PC-3 (cell line): ENCODE results near the gene LIME1. TPM values are rescaled to one million over a fixed set of nuclear protein-coding genes. Genes with fewer than 3 reads are reported as not detected.

Experiments used
- ATAC-seq: fragments of 200-7000 bp; cut with Tn5 transposase; 2 replicates; pipeline ENCODE4 v1.9.1; 2020; ENCODE audit warnings: mild to moderate bottlenecking, moderate library complexity
- BruUV-seq: library from RNA; stranded (reverse); fragments of 400-500 nt; replicated peaks from 2 replicates; lab custom pipeline; 2021; lab: Mats Ljungman, UMichigan
- CTCF ChIA-PET: fragments of 300-600 bp; sonication (Branson Sonifier 250); formaldehyde crosslinking; loops from one replicate; lab custom pipeline; 2022; ENCODE audit warnings: antibody characterized with exemption; lab: Charles Lee
- POLR2A ChIA-PET: fragments of 300-600 bp; sonication (Branson Sonifier 250); formaldehyde crosslinking; loops from one replicate; lab custom pipeline; 2022; ENCODE audit warnings: antibody characterized with exemption; ENCODE audit not compliant: unreplicated experiment; lab: Charles Lee
- DNase-seq: peaks from one replicate; pipeline ENCODE4 v3.0.0-alpha.2; 2015
- H2AFZ ChIP-seq: fragments of 300-600 bp; sonication (generic); 2 replicates; pipeline ENCODE4 v1.6.0; 2016; ENCODE audit warnings: antibody characterized with exemption, low read length
- H3F3A ChIP-seq: fragments of 300-600 bp; sonication (generic); one replicate; pipeline ENCODE4 v1.6.0; 2017; ENCODE audit warnings: antibody characterized with exemption, low read length, control low read depth, mild to moderate bottlenecking; ENCODE audit not compliant: unreplicated experiment
- H3K27ac ChIP-seq: fragments of 300-600 bp; sonication (generic); 2 replicates; pipeline ENCODE4 v1.5.1; 2016; ENCODE audit warnings: mild to moderate bottlenecking, low read length
- H3K27me3 ChIP-seq: fragments of 300-600 bp; sonication (generic); 2 replicates; pipeline ENCODE4 v1.6.1; 2016; ENCODE audit warnings: low read length, mixed read lengths
- H3K36me3 ChIP-seq: fragments of 300-600 bp; sonication (generic); 2 replicates; pipeline ENCODE4 v1.6.1; 2016; ENCODE audit warnings: low read depth, mixed run types, low read length, mixed read lengths
- H3K4me1 ChIP-seq: fragments of 300-600 bp; sonication (generic); 2 replicates; pipeline ENCODE4 v1.5.1; 2016; ENCODE audit warnings: low read length; ENCODE audit not compliant: insufficient read depth
- H3K4me2 ChIP-seq: fragments of 300-600 bp; sonication (generic); 2 replicates; pipeline ENCODE4 v1.6.0; 2016; ENCODE audit warnings: low read length
- H3K4me3 ChIP-seq: fragments of 300-600 bp; sonication (generic); 2 replicates; pipeline ENCODE4 v1.5.1; 2016; ENCODE audit warnings: mild to moderate bottlenecking, low read length, mixed read lengths
- H3K79me2 ChIP-seq: fragments of 300-600 bp; sonication (generic); 2 replicates; pipeline ENCODE4 v1.6.1; 2017; ENCODE audit warnings: low read length, mixed read lengths
- H3K9ac ChIP-seq: fragments of 300-600 bp; sonication (generic); 2 replicates; pipeline ENCODE4 v1.6.0; 2016; ENCODE audit warnings: mild to moderate bottlenecking, low read length
- H3K9me2 ChIP-seq: fragments of 300-600 bp; sonication (generic); replicated peaks from 2 replicates; pipeline ENCODE4 v1.6.1; 2016; ENCODE audit warnings: mixed run types, low read length, mixed read lengths
- H3K9me3 ChIP-seq: fragments of 300-600 bp; sonication (generic); 2 replicates; pipeline ENCODE4 v1.6.1; 2016; ENCODE audit warnings: low read length, mixed read lengths
- H4K20me1 ChIP-seq: fragments of 300-600 bp; sonication (generic); 2 replicates; pipeline ENCODE4 v1.6.1; 2016; ENCODE audit warnings: low read length, mixed read lengths
- CTCF ChIP-seq: fragments of 300-600 bp; sonication (generic); conservative IDR thresholded peaks from 2 replicates; pipeline ENCODE4 v1.5.1; 2017; ENCODE audit warnings: antibody characterized with exemption, low read depth, mild to moderate bottlenecking, low read length
- EZH2 ChIP-seq: fragments of 300-600 bp; sonication (generic); IDR thresholded peaks from one replicate; pipeline ENCODE4 v1.6.1; 2017; ENCODE audit warnings: antibody characterized with exemption, mild to moderate bottlenecking, low read length; ENCODE audit not compliant: unreplicated experiment
- EZH2phosphoT487 ChIP-seq: fragments of 300-600 bp; sonication (generic); IDR thresholded peaks from 2 replicates; pipeline ENCODE4 v1.6.1; 2018; ENCODE audit warnings: mild to moderate bottlenecking, antibody characterized with exemption, low read length, borderline replicate concordance
- intact Hi-C: fragments of 100-400 bp; cut with micrococcal nuclease; formaldehyde crosslinking; loops from 2 replicates; pipeline ENCODE4 v1.9.0; 2023
- total RNA-seq: library from RNA; depleted of rRNA; stranded (reverse); fragments of >200 nt; gene quantifications from 2 replicates; pipeline ENCODE4 v1.2.3, GENCODE V29; 2014

LIME1 gene
- total RNA-seq, 1 experiment from 2014 or later = 17.3 TPM

- H3F3A ChIP-seq = no peaks in the 10 kb centered on the region
- no peaks in the 10 kb centered on the region for H3K9me2 ChIP-seq
- ChIA-PET CTCF (no interaction called here), POLR2A (no interaction called here)
- BruUV-seq = no TSS peak
- H3K9ac ChIP-seq = no peak overlapping the region
- ATAC-seq (no peak), DNase-seq (no peak)
- no peak overlapping the region for H3K4me2 ChIP-seq
- H2AFZ ChIP-seq = no peak overlapping the region
- intact Hi-C loops = no loop called here
- no peak overlapping the region for H3K4me3 ChIP-seq
- H3K9me3 ChIP-seq = no peaks in the 10 kb centered on the region
- no peak overlapping the region for H3K27ac ChIP-seq
- no peak for TF ChIP-seq EZH2phosphoT487
- TF ChIP-seq EZH2 = no peak
- no peak for TF ChIP-seq CTCF
- H3K79me2 ChIP-seq = peaks cover 46% of the 10 kb centered on the region
- H4K20me1 ChIP-seq = no peaks in the 10 kb centered on the region
- no peaks in the 10 kb centered on the region for H3K27me3 ChIP-seq
- H3K36me3 ChIP-seq = peaks cover 30% of the 10 kb centered on the region
- peaks cover 23% of the 10 kb centered on the region for H3K4me1 ChIP-seq
These were observed 32.3 kb upstream of the LIME1 start for GRCh38 chr20:63703976-63704748.

GRCh38 chr20:63704749-63705117 is 31.7 kb upstream of the LIME1 start:
- intact Hi-C loops = loop anchor here (5.0 kb wide), 1 partner anchor 78 kb away; no protein-coding TSS in a partner anchor
- Histone ChIP-seq H3K9me3 (no peaks in the 10 kb centered on the region), H3K9ac (no peak overlapping the region), H3K4me2 (no peak overlapping the region), H4K20me1 (no peaks in the 10 kb centered on the region), H3K4me3 (no peak overlapping the region), H3K9me2 (no peaks in the 10 kb centered on the region), H3K27me3 (no peaks in the 10 kb centered on the region), H3K27ac (no peak overlapping the region), H3K4me1 (peaks cover 21% of the 10 kb centered on the region), H3K36me3 (peaks cover 33% of the 10 kb centered on the region), H2AFZ (no peak overlapping the region), H3F3A (no peaks in the 10 kb centered on the region), H3K79me2 (peaks cover 52% of the 10 kb centered on the region)
- no TSS peak for BruUV-seq
- POLR2A ChIA-PET = no interaction called here
- TF ChIP-seq CTCF = no peak
- no peak for TF ChIP-seq EZH2phosphoT487
- no peak for TF ChIP-seq EZH2
- ATAC-seq (no peak), DNase-seq (no peak)
- CTCF ChIA-PET = no interaction called here
